Colon (tissue), 2 donors: ENCODE measurements around the gene GBF1.
"Not testable (repeated sequence)": the region's sequence is repeated elsewhere in the genome, so short reads cannot be mapped to it uniquely, and the experiment has no call there.

ENCODE experiments used
- FAIRE-seq: peaks from 2 replicates; lab custom pipeline; 2012; peaks lifted over from hg19 to GRCh38; lab: Jason Lieb, UNC
- donor health status: control.
- donor health status: control.

The GBF1 gene

GRCh38 chr10:102245082-102245931, at the start of gene GBF1:
TSS of gene GBF1 (plus strand) at chr10:102245532. CDS start at chr10:102258939, 13,407 bp downstream.
- peak; percentile 97 for FAIRE-seq

GRCh38 chr10:102196893-102197292, 48.4 kb upstream of the GBF1 start:
- no peak for FAIRE-seq

- no peak for FAIRE-seq
Observed at GRCh38 chr10:102198027-102198426, 47.3 kb upstream of the GBF1 start.

- FAIRE-seq, result no peak
Observed at GRCh38 chr10:102200751-102201640, 44.3 kb upstream of the GBF1 start.

GRCh38 chr10:102202386-102202785, 42.9 kb upstream of the GBF1 start:
- FAIRE-seq, result no peak

- FAIRE-seq, result no peak
Observed at GRCh38 chr10:102208311-102209035, 36.9 kb upstream of the GBF1 start.

GRCh38 chr10:102211615-102212299, 33.6 kb upstream of the GBF1 start:
- FAIRE-seq, result no peak

- not testable (repeated sequence) for FAIRE-seq
Observed at GRCh38 chr10:102213599-102213998, 31.7 kb upstream of the GBF1 start.

- no peak for FAIRE-seq
Observed at GRCh38 chr10:102219370-102219769, 26.0 kb upstream of the GBF1 start.

GRCh38 chr10:102220612-102221011, 24.7 kb upstream of the GBF1 start:
- no peak for FAIRE-seq

GRCh38 chr10:102222797-102223196, 22.5 kb upstream of the GBF1 start:
- FAIRE-seq, result no peak

- FAIRE-seq, result no peak
Observed at GRCh38 chr10:102225646-102226541, 19.4 kb upstream of the GBF1 start, which contains the start of gene ELOVL3. TSS of gene ELOVL3 (plus strand) at chr10:102226299. CDS start at chr10:102226549, 250 bp downstream.

GRCh38 chr10:102226542-102226870, 18.8 kb upstream of the GBF1 start:
- no peak for FAIRE-seq

GRCh38 chr10:102227050-102227449, 18.3 kb upstream of the GBF1 start:
- no peak for FAIRE-seq

GRCh38 chr10:102229810-102230263, 15.5 kb upstream of the GBF1 start:
- no peak for FAIRE-seq

GRCh38 chr10:102230264-102230860, 15.0 kb upstream of the GBF1 start:
- FAIRE-seq, result no peak

GRCh38 chr10:102230861-102231356, 14.4 kb upstream of the GBF1 start:
- FAIRE-seq, result no peak

- FAIRE-seq, result no peak
Observed at GRCh38 chr10:102231357-102232318, 13.7 kb upstream of the GBF1 start.

- no peak for FAIRE-seq
Observed at GRCh38 chr10:102233997-102234396, 11.3 kb upstream of the GBF1 start.
